ENCODE data around the gene GBA3.

Gene GBA3

GRCh38 chr4:22692736-22693135, at the start of gene GBA3:
Gene GBA3 (plus strand): TSS chr4:22692937.
- no peak for DNase-seq

- DNase-seq, result no peak
These were observed 48.8 kb upstream of the GBA3 start for GRCh38 chr4:22643952-22644351.

- no peak for DNase-seq
These were observed 47.1 kb upstream of the GBA3 start for GRCh38 chr4:22645481-22646182.

GRCh38 chr4:22648996-22649395, 43.7 kb upstream of the GBA3 start:
- DNase-seq, result no peak

GRCh38 chr4:22650771-22651170, 42.0 kb upstream of the GBA3 start:
- DNase-seq, result no peak

GRCh38 chr4:22653752-22654151, 39.0 kb upstream of the GBA3 start:
- no peak for DNase-seq

GRCh38 chr4:22661443-22661842, 31.3 kb upstream of the GBA3 start:
- DNase-seq, result no peak

- no peak for DNase-seq
These were observed 25.3 kb upstream of the GBA3 start for GRCh38 chr4:22667332-22667940.

- no peak for DNase-seq
These were observed 24.4 kb upstream of the GBA3 start for GRCh38 chr4:22668301-22668700.

GRCh38 chr4:22668702-22669101, 24.0 kb upstream of the GBA3 start:
- DNase-seq, result no peak

- no peak for DNase-seq
These were observed 21.8 kb upstream of the GBA3 start for GRCh38 chr4:22670956-22671355.

- DNase-seq, result no peak
These were observed 20.2 kb upstream of the GBA3 start for GRCh38 chr4:22672519-22672918.

GRCh38 chr4:22672944-22673343, 19.8 kb upstream of the GBA3 start:
- no peak for DNase-seq

GRCh38 chr4:22674700-22675099, 18.0 kb upstream of the GBA3 start:
- DNase-seq, result no peak

- no peak for DNase-seq
These were observed 16.7 kb upstream of the GBA3 start for GRCh38 chr4:22676063-22676462.

GRCh38 chr4:22677780-22678179, 15.0 kb upstream of the GBA3 start:
- DNase-seq, result no peak

GRCh38 chr4:22678940-22679854, 13.5 kb upstream of the GBA3 start:
- DNase-seq, result no peak

GRCh38 chr4:22680065-22680642, 12.6 kb upstream of the GBA3 start:
- no peak for DNase-seq

- DNase-seq, result no peak
These were observed 9.0 kb upstream of the GBA3 start for GRCh38 chr4:22683726-22684125.

GRCh38 chr4:22686141-22686540, 6.6 kb upstream of the GBA3 start:
- DNase-seq, result no peak

- no peak for DNase-seq
These were observed 4.5 kb upstream of the GBA3 start for GRCh38 chr4:22688236-22688635.

GRCh38 chr4:22689428-22689827, 3.3 kb upstream of the GBA3 start:
- DNase-seq, result no peak

GRCh38 chr4:22695029-22695428, 2.3 kb downstream of the GBA3 start:
- DNase-seq, result no peak
